GM20431 (cell line): Measurements from ENCODE around the gene ARPC5.
"Not testable (repeated sequence)": the region's sequence is repeated elsewhere in the genome, so short reads cannot be mapped to it uniquely, and the experiment has no call there.

ENCODE experiments used
- in situ Hi-C: fragments of 300-500 bp; cut with MseI, MboI; formaldehyde crosslinking; loops from one replicate; pipeline ENCODE4 v1.15.0; 2020; ENCODE audit warnings: low sequenced_read_pairs; ENCODE audit not compliant: unreplicated experiment

ARPC5 gene

DNA sequence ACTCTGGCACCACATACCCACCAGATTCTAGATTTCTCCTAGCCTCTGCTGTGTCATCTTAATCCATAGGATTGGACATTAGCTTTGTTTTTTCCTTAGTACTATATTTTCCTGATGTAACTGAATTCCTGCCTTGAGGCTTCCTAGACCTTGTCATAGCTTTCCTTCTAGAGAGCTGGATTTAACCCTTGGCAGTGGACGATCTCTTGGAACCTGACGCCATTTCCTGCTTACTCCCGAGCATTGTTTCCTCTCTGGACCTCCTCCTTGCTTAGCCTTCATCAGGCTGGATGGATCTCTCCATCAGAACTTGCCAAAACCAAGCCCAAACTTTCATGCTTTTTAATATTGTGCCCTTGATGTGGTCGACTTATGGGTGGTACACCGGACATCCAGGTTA lies 16.0 kb upstream of the ARPC5 start:
- in situ Hi-C loops = no loop called here

DNA sequence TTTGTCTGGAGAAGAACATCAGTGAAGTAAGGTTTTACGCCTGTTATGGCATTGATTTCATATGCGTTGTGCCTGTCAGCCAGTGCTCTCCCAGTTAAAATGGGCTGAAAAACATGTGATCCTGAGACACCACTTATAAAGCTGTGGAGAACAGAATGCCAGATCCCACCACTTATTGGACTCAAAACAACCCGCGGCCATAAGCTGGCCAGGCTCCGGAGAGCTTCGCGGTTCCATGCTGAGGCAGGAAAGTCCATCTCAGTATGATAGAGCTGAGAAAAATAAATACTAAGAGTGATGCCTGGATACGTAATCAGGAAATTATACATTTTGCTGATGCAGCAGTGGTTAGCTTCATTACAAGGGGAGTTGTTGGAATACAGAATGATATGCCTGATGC lies 12.5 kb upstream of the ARPC5 start:
- in situ Hi-C loops = no loop called here

- in situ Hi-C loops = no loop called here
Measured at GRCh38 chr1:183646776-183647175, 11.2 kb upstream of the ARPC5 start.

GRCh38 chr1:183645531-183645930 lies 9.9 kb upstream of the ARPC5 start:
- in situ Hi-C loops = no loop called here

- in situ Hi-C loops = no loop called here
Measured at GRCh38 chr1:183642166-183642565, 6.6 kb upstream of the ARPC5 start.

- in situ Hi-C loops = no loop called here
Measured at GRCh38 chr1:183640193-183640592, 4.6 kb upstream of the ARPC5 start.

DNA sequence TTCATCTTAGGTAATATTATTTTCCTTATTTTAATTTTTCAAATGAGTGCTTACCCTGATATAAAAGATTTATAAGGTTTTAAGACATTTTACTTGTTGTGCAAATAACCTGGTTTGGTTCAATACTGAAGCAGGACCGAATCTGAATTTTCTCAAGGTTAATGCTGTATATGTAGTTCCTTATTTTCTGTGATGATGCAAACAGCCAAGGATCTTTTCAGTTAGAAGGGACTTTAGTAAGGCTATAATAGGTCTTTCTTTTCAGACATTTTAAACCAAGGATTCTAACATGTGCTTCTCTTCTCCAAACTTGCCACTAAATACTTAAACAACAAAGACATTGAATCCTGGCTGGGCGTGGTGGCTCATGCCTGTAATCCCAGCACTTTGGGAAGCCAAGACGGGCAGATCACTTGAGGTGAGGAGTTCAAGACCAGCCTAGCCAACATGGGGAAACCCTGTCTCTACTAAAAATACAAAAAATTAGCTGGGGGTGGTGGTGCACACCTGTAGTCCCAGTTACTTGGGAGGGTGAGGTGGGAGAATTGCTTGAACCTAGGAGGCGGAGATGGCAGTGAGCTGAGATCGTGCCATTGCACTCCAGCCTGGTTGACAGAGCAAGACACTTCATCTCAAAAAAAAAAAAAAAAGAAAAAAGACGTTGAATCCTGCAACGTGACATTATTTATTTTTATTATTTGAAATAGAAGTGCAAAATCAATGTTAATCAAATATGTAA lies 3.2 kb upstream of the ARPC5 start:
- in situ Hi-C loops = no loop called here

DNA sequence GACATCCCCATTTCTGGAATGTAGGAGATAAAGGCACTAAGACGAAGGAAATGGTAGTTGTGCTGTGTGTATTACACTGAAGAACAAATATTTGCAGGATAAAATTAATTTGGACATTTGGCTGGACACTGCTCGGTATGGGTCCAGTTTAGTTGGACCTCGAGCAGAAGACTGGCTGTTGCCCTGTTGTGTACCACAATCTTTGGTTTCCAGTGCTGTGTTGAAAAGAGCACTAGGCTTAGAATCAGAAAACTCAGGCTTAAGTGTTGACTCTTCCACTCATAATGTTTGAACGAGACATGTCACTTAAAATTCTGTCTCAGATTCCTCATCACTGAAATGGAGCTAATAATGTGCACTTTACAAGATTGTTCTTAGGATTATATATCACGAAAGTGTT lies 1.2 kb upstream of the ARPC5 start:
- in situ Hi-C loops = no loop called here

DNA sequence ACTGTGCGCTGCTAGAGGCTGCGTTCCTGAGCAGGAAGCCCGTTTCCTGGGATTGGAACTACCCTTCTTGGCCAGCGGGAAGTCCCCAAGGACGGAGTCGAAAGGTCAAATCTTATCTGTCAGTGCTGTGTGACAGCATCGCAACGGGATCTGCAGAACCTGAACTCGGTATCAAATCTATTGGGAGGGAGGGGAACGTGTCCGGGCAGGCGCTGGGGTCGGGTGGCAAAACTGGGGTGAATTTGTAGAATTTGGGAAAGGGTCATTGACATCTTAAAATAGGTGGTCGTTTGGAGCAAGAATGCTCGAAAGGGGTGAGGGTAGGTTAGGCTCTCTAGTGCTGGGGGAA lies 725 bp upstream of the ARPC5 start:
- in situ Hi-C loops = no loop called here

- in situ Hi-C loops = no loop called here
Measured at GRCh38 chr1:183635099-183635605, 431 bp downstream of the ARPC5 start.

DNA sequence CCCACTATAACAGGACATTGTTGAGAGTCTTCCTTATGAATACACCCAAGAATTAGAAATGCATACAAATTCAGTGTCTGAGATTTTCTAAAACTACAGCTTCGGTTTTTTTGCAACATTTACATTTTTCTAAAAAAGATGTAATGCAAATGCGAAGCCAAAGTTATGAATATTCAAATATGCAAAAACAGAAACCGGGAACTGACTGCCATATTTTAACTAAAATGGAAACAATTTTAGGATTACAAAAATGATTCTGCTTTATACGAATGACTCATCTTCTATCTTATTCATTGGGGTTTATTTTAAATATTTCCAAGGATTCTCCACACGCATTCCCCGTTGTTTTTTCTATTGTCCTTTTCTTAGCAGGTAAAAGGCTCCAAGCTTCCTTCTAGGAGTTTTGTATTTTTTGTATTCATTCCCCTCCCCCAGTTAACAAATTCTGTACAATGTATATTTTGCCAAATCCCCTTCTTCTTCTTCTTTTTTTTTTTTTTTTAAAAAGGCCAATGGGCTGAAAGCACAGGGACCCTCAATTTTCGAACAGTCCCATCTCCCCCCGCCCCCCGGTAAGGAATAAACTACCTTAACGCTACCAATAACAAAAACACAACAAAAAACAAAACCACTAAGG lies 1.0 kb downstream of the ARPC5 start:
- in situ Hi-C loops = no loop called here

- in situ Hi-C loops = no loop called here
Measured at GRCh38 chr1:183633676-183634343, 1.8 kb downstream of the ARPC5 start.

DNA sequence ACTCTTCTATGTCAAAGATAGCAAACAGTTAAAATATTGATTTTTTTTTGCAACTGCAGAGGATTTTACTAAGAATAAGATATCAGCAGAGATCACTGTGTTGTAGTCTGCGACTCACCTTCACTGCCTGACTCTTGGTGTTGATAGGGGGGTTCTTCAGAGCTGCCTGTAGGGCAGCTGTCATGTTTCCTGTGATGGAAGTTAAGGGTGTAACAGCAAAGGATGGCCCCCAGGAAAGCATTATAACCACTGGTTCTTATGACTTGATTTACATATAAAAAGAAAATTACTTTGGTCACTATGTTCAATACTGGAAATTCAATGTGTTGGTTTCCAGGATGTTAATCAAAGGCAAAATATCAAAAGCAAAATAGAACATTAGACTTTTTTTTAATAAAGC lies 2.6 kb downstream of the ARPC5 start:
- in situ Hi-C loops = no loop called here

DNA sequence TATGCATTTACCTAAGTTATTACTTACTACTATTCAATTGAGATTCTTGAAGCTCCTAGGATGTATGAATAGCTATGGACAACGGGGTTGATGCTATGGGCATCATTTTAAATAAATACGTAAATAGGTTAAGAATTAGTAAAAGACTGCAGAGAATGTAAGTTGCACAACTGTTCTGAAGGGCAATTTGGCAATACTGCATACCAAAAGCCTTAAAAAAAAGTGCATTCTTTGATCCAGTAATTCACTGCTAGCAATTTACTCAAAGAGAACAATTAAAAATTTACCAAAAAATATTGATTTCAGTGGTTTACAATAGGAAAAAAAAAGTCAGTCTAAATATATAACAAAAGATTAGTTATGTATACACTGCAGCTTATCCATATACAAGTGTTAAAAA lies 3.5 kb downstream of the ARPC5 start:
- in situ Hi-C loops = no loop called here

DNA sequence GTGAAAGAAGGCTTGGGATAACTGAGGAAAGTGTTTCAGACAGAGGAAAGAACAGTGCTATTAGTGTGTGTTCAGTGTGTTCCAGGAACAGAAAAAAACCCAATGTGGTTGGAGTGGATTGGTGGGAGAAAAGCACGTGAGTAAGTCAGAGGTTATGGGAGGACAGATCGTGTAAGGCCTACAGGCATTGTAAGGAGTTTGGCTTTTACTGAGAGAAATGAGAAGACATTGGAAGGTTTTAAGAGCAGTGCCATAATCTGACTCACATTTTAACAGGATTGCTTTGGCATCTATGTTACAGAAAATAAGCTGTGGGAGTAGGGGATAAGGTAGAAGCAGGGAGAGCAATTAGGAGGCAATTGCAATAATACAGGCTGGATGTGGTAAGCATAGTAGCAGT lies 4.8 kb downstream of the ARPC5 start:
- in situ Hi-C loops = no loop called here

DNA sequence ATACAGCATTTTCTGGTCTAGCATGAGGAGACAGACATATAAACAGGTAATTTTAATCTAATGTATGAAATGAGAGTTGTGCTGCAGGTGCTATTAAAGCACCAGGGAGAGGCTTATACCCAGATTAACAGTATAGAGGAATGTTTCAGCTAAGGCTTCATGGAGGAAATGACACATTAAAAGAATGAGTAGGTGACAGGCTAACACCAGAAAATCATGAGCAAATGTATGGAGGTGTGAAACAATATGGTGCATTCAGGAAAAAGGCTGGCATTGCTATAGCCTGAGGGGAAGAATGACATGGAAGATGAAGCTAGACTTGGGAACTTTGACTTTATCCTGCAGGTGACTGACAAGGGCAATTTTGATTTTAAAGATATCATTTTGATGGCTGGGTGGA lies 7.0 kb downstream of the ARPC5 start:
- in situ Hi-C loops = no loop called here

GRCh38 chr1:183626236-183626635 lies 9.3 kb downstream of the ARPC5 start:
- in situ Hi-C loops = not testable (repeated sequence)

GRCh38 chr1:183622884-183623785 lies 12.4 kb downstream of the ARPC5 start:
- in situ Hi-C loops = no loop called here

DNA sequence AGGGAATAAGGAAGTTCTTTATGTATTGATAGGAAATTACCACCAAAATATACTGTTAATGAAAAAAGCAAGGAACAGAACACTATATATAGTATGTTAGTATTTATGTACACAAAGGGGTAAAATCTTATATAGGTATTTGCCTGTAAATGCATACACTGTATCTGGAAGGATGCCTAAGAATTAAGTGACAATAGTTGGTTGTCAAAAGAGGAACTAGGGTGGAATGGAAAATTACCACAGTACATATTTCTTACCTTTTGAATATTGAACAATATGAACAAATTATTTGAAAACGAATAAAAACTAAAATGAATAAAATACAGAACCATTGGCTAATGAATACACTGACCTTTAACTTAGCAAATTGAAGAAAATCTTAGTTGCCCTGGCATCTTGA lies 13.6 kb downstream of the ARPC5 start:
- in situ Hi-C loops = no loop called here

- in situ Hi-C loops = no loop called here
Measured at GRCh38 chr1:183620311-183620710, 15.3 kb downstream of the ARPC5 start.
